Measurements from ENCODE around the gene MPP3.

Gene MPP3

GRCh38 chr17:43774304-43775250 is 58.4 kb downstream of the MPP3 start:
- ChIA-PET CTCF (interaction anchor here (2.1 to 5.1 kb wide), 4 partner anchors 8 to 80 kb away, joined by 6 to 55 read pairs (median 32); partner anchors contain the start of genes CD300LG and SOST), POLR2A (no interaction called here)
- no peak overlapping the region for H3K4me3 ChIP-seq (ENCODE audit: low read depth, low read length)
- TF ChIP-seq, protein P1, sequence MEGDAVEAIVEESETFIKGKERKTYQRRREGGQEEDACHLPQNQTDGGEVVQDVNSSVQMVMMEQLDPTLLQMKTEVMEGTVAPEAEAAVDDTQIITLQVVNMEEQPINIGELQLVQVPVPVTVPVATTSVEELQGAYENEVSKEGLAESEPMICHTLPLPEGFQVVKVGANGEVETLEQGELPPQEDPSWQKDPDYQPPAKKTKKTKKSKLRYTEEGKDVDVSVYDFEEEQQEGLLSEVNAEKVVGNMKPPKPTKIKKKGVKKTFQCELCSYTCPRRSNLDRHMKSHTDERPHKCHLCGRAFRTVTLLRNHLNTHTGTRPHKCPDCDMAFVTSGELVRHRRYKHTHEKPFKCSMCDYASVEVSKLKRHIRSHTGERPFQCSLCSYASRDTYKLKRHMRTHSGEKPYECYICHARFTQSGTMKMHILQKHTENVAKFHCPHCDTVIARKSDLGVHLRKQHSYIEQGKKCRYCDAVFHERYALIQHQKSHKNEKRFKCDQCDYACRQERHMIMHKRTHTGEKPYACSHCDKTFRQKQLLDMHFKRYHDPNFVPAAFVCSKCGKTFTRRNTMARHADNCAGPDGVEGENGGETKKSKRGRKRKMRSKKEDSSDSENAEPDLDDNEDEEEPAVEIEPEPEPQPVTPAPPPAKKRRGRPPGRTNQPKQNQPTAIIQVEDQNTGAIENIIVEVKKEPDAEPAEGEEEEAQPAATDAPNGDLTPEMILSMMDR (IDR thresholded peaks at IDR 0.05; ENCODE audit: insufficient read depth, low read length, missing control alignments) = no peak
- DNase-seq (ENCODE audit: low read depth, low spot score) = no peak

DNA sequence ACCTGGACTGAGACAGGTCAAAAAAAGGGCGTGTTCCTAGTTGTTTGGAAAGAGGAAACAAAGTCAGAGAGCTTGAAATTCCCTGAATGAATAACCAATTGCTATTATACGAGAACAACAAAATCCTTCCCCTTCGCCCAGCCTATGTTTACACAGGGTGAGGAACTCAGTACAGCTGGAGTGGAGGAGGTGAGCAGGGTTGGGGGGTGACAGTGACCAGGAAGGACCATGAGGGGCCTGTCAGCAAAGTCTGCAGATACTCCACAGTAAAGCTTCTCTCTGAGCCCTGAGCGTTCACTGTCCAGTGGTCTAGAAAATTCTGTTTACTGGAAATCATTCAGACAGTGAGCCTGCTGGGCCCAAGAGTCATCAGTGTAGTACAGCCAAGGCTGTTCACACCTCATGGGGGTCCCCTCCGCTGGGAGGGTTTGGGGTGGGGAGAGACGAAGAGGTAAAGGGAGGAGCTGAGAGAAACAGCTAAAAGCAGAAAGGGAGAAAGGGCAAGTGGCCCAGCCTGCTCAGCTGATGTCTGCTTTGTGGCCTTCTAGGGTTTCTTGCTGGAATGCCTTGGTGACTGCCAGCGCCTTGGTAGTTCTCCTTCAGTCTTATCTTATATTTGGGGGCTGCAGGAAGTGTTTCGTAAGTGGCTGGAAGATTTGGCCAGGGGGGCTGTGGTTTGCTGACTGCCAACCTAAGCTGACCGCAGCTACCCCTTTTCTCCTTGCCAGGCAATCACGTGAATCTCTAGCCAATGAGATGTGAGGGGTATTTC is 59.9 kb downstream of the MPP3 start:
- POLR2A ChIA-PET = no interaction called here
- CTCF ChIA-PET = interaction anchor here (0.9 to 4.4 kb wide), 7 partner anchors 9 to 196 kb away, joined by 3 to 32 read pairs (median 4); partner anchors contain the start of gene SOST
- DNase-seq (ENCODE audit: low read depth, low spot score) = no peak
- TF ChIP-seq, protein P1 (IDR thresholded peaks at IDR 0.05; ENCODE audit: insufficient read depth, low read length, missing control alignments) = no peak
- no peak overlapping the region for H3K4me3 ChIP-seq (ENCODE audit: low read depth, low read length)

- POLR2A ChIA-PET = no interaction called here
- CTCF ChIA-PET = interaction anchor here (0.8 to 4.4 kb wide), 3 partner anchors 8 to 77 kb away, joined by 3 to 32 read pairs (median 4); partner anchors contain the start of gene SOST
- TF ChIP-seq, protein P1 (IDR thresholded peaks at IDR 0.05; ENCODE audit: insufficient read depth, low read length, missing control alignments) = no peak
- H3K4me3 ChIP-seq (ENCODE audit: low read depth, low read length) = no peak overlapping the region
- DNase-seq (ENCODE audit: low read depth, low spot score) = no peak
These were observed 61.5 kb downstream of the MPP3 start for GRCh38 chr17:43771463-43771862.

DNA sequence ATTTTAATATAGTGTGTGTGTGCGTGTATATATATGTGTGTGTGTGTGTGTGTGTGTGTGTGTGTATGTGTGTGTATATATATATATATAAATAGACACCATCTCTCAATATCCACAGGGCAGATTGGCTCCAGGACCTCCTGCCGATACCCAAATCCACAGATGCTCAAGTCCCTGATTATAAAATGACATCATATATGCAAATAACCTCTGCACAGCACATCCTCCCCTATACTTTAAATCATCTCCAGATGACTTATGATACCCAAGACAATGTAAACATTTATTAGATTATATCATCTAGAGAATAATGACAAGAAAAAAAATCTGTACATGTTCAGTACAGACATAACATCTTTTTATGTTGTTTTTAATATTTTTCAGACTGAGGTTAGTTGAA is 62.0 kb downstream of the MPP3 start:
- ChIA-PET CTCF (interaction anchor here (0.7 to 22.0 kb wide), 3 partner anchors 9 to 72 kb away, joined by 3 to 1463 read pairs (median 14); partner anchors contain the start of gene SOST), POLR2A (no interaction called here)
- no peak overlapping the region for H3K4me3 ChIP-seq (ENCODE audit: low read depth, low read length)
- DNase-seq (ENCODE audit: low read depth, low spot score) = no peak
- TF ChIP-seq, protein P1 (IDR thresholded peaks at IDR 0.05; ENCODE audit: insufficient read depth, low read length, missing control alignments) = no peak

DNA sequence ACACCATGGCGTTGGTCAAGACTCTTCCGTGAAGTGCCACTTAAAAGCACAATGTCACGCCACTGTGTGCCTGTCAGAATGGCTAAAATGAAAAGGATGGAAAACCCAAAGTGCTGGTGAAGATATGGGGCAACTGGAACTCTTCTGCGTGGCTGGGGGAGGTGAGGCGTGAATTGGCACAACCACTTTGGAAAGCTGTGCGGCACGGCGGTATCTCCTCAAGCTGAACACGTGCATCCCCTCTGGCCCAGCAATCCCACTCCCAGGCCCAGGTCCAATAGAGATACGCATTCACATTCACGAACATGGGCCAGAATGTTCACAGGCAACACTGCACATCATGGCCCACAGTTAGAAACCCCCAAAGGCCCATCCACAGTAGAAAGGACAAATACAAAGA is 63.1 kb downstream of the MPP3 start:
- ChIA-PET CTCF (interaction anchor here (1.2 to 22.0 kb wide), 4 partner anchors 9 to 76 kb away, joined by 4 to 1463 read pairs (median 9); partner anchors contain the start of genes CD300LG, DUSP3 and SOST), POLR2A (no interaction called here)
- DNase-seq (ENCODE audit: low read depth, low spot score) = no peak
- H3K4me3 ChIP-seq (ENCODE audit: low read depth, low read length) = no peak overlapping the region
- TF ChIP-seq, protein P1 (IDR thresholded peaks at IDR 0.05; ENCODE audit: insufficient read depth, low read length, missing control alignments) = no peak

Measured in AG04449 (cell line).